22Rv1 (cell line): ENCODE measurements around the gene NEURL4.

Experiments
- ZFX ChIP-seq: fragments of 450-650 bp; IDR thresholded peaks from 2 replicates; pipeline ENCODE4 v1.6.1; 2017; ENCODE audit warnings: antibody characterized with exemption, borderline replicate concordance
- TF ChIP-seq, protein P1 (sequence below): fragments of 450-650 bp; IDR thresholded peaks from 2 replicates; pipeline ENCODE4 v1.5.1; 2017; ENCODE audit warnings: mild to moderate bottlenecking

DNA sequence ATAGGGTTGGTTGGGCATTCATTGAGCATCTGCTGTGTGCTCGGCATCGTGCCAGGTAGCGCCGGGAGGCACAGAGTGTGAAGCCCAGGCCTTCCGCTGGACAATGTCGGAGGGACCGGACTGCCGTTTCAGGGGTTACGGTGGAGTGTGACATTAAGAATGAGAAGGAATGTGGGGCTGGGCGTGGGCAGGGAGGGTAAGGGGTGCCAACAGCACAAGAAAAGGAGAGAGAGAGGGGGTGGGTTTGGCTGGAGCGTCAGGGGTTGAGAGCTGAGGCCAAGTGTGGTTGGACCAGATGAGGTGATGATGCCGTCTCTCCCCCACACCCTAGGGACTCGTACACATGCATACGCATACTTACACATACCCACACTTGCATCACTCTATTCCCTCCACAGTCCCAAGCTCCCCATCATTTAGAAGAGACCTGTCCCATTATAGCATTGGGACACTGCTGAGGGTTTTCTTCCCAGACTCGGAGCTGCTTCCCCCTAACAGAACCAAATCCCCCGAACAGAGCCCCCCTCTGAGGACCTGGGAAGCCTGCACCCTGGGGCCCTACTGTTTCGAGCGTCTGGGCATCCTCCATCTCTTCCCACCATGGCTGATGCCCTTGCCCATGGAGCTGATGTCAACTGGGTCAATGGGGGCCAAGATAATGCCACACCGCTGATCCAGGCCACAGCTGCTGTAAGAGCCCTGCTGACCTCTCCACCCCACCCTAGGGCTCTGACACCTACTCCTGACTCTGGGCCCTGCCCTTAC lies 19.5 kb upstream of the NEURL4 start:
- TF ChIP-seq, protein P1, sequence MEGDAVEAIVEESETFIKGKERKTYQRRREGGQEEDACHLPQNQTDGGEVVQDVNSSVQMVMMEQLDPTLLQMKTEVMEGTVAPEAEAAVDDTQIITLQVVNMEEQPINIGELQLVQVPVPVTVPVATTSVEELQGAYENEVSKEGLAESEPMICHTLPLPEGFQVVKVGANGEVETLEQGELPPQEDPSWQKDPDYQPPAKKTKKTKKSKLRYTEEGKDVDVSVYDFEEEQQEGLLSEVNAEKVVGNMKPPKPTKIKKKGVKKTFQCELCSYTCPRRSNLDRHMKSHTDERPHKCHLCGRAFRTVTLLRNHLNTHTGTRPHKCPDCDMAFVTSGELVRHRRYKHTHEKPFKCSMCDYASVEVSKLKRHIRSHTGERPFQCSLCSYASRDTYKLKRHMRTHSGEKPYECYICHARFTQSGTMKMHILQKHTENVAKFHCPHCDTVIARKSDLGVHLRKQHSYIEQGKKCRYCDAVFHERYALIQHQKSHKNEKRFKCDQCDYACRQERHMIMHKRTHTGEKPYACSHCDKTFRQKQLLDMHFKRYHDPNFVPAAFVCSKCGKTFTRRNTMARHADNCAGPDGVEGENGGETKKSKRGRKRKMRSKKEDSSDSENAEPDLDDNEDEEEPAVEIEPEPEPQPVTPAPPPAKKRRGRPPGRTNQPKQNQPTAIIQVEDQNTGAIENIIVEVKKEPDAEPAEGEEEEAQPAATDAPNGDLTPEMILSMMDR, result no peak
- no peak for TF ChIP-seq ZFX
